ENCODE data around the gene NELFE.
"Not testable (repeated sequence)": the region's sequence is repeated elsewhere in the genome, so short reads cannot be mapped to it uniquely, and the experiment has no call there.

The NELFE gene, protein sequence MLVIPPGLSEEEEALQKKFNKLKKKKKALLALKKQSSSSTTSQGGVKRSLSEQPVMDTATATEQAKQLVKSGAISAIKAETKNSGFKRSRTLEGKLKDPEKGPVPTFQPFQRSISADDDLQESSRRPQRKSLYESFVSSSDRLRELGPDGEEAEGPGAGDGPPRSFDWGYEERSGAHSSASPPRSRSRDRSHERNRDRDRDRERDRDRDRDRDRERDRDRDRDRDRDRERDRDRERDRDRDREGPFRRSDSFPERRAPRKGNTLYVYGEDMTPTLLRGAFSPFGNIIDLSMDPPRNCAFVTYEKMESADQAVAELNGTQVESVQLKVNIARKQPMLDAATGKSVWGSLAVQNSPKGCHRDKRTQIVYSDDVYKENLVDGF

GRCh38 chr6:31958741-31959739, at the start of gene NELFE, which contains the start of gene SKIC2:
Gene NELFE, minus strand, starts transcription at chr6:31958971. Its CDS starts 525 bp downstream, at chr6:31958446.
Gene SKIC2, plus strand, starts transcription at chr6:31959175. Its CDS starts 18 bp downstream, at chr6:31959193.
- Histone ChIP-seq H3K27ac (ENCODE audit: low read depth, low read length) (peak within 1 kb of the TSS; percentile 79), H3K9ac (ENCODE audit: low read depth in 1 of 2, low read length in 2 of 2) (peak within 1 kb of the TSS; percentile 98 to 99), H3K9me3 (ENCODE audit: control insufficient read depth in 1 of 2, low read length in 2 of 2) (no peaks in the 10 kb centered on the region), H3K4me1 (ENCODE audit: control insufficient read depth in 1 of 2, insufficient read depth in 2 of 2, low read length in 2 of 2) (peaks cover 19 to 21% of the 10 kb centered on the region in 2 donors), H3K27me3 (ENCODE audit: control insufficient read depth in 1 of 2, insufficient read depth in 2 of 2, low read length in 2 of 2) (no peaks in the 10 kb centered on the region), H3K36me3 (ENCODE audit: control insufficient read depth in 1 of 2, insufficient read depth in 2 of 2, low read length in 2 of 2) (peaks cover 45 to 65% of the 10 kb centered on the region in 2 donors), H3K4me3 (ENCODE audit: low read depth in 1 of 2, low read length in 2 of 2) (peak within 1 kb of the TSS; percentile 99 to 100)

DNA sequence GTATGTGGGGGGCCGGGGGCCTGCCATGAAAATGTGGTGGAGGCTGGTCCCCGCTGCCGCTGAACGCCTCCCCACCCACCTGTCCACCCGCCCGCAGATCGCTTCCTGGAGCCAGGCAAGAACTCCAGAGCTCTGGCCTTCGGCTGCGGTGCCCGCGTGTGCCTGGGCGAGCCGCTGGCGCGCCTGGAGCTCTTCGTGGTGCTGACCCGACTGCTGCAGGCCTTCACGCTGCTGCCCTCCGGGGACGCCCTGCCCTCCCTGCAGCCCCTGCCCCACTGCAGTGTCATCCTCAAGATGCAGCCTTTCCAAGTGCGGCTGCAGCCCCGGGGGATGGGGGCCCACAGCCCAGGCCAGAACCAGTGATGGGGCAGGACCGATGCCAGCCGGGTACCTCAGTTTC, 49.3 kb upstream of the NELFE start:
- not testable (repeated sequence) for H3K27me3 ChIP-seq (ENCODE audit: control insufficient read depth in 1 of 2, insufficient read depth in 2 of 2, low read length in 2 of 2); H3K9me3 ChIP-seq (ENCODE audit: control insufficient read depth in 1 of 2, low read length in 2 of 2); H3K27ac ChIP-seq (ENCODE audit: low read depth, low read length); H3K36me3 ChIP-seq (ENCODE audit: control insufficient read depth in 1 of 2, insufficient read depth in 2 of 2, low read length in 2 of 2); H3K9ac ChIP-seq (ENCODE audit: low read depth in 1 of 2, low read length in 2 of 2); H3K4me1 ChIP-seq (ENCODE audit: control insufficient read depth in 1 of 2, insufficient read depth in 2 of 2, low read length in 2 of 2); H3K4me3 ChIP-seq (ENCODE audit: low read depth in 1 of 2, low read length in 2 of 2)

DNA sequence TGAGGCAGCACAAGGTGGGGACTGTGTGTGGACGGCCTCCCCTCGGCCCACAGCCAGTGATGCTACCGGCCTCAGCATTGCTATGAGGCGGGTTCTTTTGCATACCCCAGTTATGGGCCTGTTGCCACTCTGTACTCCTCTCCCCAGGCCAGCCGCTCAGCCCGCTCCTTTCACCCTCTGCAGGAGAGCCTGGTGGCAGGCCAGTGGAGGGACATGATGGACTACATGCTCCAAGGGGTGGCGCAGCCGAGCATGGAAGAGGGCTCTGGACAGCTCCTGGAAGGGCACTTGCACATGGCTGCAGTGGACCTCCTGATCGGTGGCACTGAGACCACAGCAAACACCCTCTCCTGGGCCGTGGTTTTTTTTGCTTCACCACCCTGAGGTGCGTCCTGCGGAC, 48.3 kb upstream of the NELFE start:
- H3K27me3 ChIP-seq (ENCODE audit: control insufficient read depth in 1 of 2, insufficient read depth in 2 of 2, low read length in 2 of 2); H3K36me3 ChIP-seq (ENCODE audit: control insufficient read depth in 1 of 2, insufficient read depth in 2 of 2, low read length in 2 of 2); H3K4me3 ChIP-seq (ENCODE audit: low read depth in 1 of 2, low read length in 2 of 2); H3K27ac ChIP-seq (ENCODE audit: low read depth, low read length); H3K9me3 ChIP-seq (ENCODE audit: control insufficient read depth in 1 of 2, low read length in 2 of 2); H3K4me1 ChIP-seq (ENCODE audit: control insufficient read depth in 1 of 2, insufficient read depth in 2 of 2, low read length in 2 of 2); H3K9ac ChIP-seq (ENCODE audit: low read depth in 1 of 2, low read length in 2 of 2): not testable (repeated sequence)

- not testable (repeated sequence) for H3K9me3 ChIP-seq (ENCODE audit: control insufficient read depth in 1 of 2, low read length in 2 of 2); H3K4me1 ChIP-seq (ENCODE audit: control insufficient read depth in 1 of 2, insufficient read depth in 2 of 2, low read length in 2 of 2); H3K27me3 ChIP-seq (ENCODE audit: control insufficient read depth in 1 of 2, insufficient read depth in 2 of 2, low read length in 2 of 2); H3K9ac ChIP-seq (ENCODE audit: low read depth in 1 of 2, low read length in 2 of 2); H3K4me3 ChIP-seq (ENCODE audit: low read depth in 1 of 2, low read length in 2 of 2); H3K36me3 ChIP-seq (ENCODE audit: control insufficient read depth in 1 of 2, insufficient read depth in 2 of 2, low read length in 2 of 2); H3K27ac ChIP-seq (ENCODE audit: low read depth, low read length)
Measured at GRCh38 chr6:32005991-32006529, 47.3 kb upstream of the NELFE start.

- not testable (repeated sequence) for H3K4me1 ChIP-seq (ENCODE audit: control insufficient read depth in 1 of 2, insufficient read depth in 2 of 2, low read length in 2 of 2); H3K27me3 ChIP-seq (ENCODE audit: control insufficient read depth in 1 of 2, insufficient read depth in 2 of 2, low read length in 2 of 2); H3K4me3 ChIP-seq (ENCODE audit: low read depth in 1 of 2, low read length in 2 of 2); H3K9ac ChIP-seq (ENCODE audit: low read depth in 1 of 2, low read length in 2 of 2); H3K27ac ChIP-seq (ENCODE audit: low read depth, low read length); H3K9me3 ChIP-seq (ENCODE audit: control insufficient read depth in 1 of 2, low read length in 2 of 2); H3K36me3 ChIP-seq (ENCODE audit: control insufficient read depth in 1 of 2, insufficient read depth in 2 of 2, low read length in 2 of 2)
Measured at GRCh38 chr6:32005538-32005880, 46.7 kb upstream of the NELFE start.

DNA sequence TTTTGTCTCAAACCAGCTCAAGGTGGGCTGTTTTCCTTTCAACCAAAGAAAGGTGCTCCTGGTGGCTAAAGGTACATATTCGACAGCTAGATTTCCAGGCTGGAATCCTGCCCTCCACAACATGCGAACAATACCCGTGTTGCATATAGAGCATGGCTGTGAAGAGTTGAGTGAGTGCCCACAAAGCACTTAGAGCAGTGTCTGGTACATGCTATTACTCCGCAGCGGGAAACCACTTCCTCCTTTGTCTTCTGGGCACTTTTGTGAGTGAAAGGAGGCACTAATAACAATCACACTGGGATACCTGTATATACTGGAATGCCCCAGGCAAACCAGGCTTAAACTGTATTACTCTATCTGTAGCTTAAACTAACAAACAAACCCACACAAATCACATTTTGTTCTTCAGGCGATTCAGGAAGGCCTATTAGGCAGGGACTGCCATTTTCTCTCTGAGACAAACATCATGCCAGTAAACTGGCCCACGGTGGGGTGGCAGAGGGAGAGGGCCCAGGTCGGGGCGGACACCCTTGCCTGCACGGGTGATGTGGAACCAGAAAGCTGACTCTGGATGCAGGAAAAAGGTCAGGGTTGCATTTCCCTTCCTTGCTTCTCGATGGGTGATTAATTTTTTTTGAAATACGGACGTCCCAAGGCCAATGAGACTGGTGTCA, 46.2 kb upstream of the NELFE start:
- H3K4me1 ChIP-seq (ENCODE audit: control insufficient read depth in 1 of 2, insufficient read depth in 2 of 2, low read length in 2 of 2); H3K27me3 ChIP-seq (ENCODE audit: control insufficient read depth in 1 of 2, insufficient read depth in 2 of 2, low read length in 2 of 2); H3K4me3 ChIP-seq (ENCODE audit: low read depth in 1 of 2, low read length in 2 of 2); H3K9ac ChIP-seq (ENCODE audit: low read depth in 1 of 2, low read length in 2 of 2); H3K27ac ChIP-seq (ENCODE audit: low read depth, low read length); H3K36me3 ChIP-seq (ENCODE audit: control insufficient read depth in 1 of 2, insufficient read depth in 2 of 2, low read length in 2 of 2); H3K9me3 ChIP-seq (ENCODE audit: control insufficient read depth in 1 of 2, low read length in 2 of 2): not testable (repeated sequence)

DNA sequence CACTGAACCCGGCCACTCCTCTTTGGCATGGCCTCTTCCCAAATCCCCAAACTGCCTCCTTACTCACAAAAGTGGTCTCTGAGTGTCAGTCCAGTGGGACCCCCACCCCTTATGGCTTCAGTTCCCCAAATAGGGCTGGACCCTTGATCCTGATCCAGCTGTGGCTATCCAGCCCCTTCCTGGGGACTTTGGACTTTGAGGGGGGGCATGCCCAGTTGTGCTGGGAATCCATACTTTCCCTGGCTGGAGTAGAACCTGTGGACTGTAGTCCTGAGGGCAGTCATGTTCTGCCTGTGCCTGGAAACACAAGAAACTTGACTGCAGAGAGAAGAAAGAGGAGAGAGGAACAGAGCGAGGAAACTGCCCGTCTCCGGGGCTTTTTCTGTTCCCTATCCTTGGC, 45.6 kb upstream of the NELFE start:
- not testable (repeated sequence) for H3K4me3 ChIP-seq (ENCODE audit: low read depth in 1 of 2, low read length in 2 of 2); H3K4me1 ChIP-seq (ENCODE audit: control insufficient read depth in 1 of 2, insufficient read depth in 2 of 2, low read length in 2 of 2); H3K9me3 ChIP-seq (ENCODE audit: control insufficient read depth in 1 of 2, low read length in 2 of 2); H3K27ac ChIP-seq (ENCODE audit: low read depth, low read length); H3K27me3 ChIP-seq (ENCODE audit: control insufficient read depth in 1 of 2, insufficient read depth in 2 of 2, low read length in 2 of 2); H3K9ac ChIP-seq (ENCODE audit: low read depth in 1 of 2, low read length in 2 of 2); H3K36me3 ChIP-seq (ENCODE audit: control insufficient read depth in 1 of 2, insufficient read depth in 2 of 2, low read length in 2 of 2)

DNA sequence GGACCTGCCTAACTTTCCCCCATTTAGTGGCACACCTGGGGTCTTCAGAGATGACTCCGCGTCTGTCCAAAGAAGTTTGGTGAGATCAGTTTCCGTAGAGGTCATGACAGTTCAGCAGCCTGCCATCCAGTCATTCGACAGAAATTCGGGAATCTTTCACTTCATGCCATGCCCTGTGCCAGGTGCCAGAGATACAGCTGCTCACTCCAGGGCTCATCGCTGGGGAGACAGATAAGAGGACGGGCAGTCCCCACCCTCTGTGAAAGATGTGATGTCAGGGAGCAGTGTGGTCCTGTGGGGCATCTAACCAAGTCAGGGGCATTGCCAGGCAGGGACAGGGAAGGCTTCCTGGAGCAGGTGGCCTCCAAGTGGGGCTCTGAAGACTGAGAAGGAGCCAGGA, 44.5 kb upstream of the NELFE start:
- not testable (repeated sequence) for H3K9me3 ChIP-seq (ENCODE audit: control insufficient read depth in 1 of 2, low read length in 2 of 2); H3K36me3 ChIP-seq (ENCODE audit: control insufficient read depth in 1 of 2, insufficient read depth in 2 of 2, low read length in 2 of 2); H3K27me3 ChIP-seq (ENCODE audit: control insufficient read depth in 1 of 2, insufficient read depth in 2 of 2, low read length in 2 of 2); H3K4me1 ChIP-seq (ENCODE audit: control insufficient read depth in 1 of 2, insufficient read depth in 2 of 2, low read length in 2 of 2); H3K27ac ChIP-seq (ENCODE audit: low read depth, low read length); H3K9ac ChIP-seq (ENCODE audit: low read depth in 1 of 2, low read length in 2 of 2); H3K4me3 ChIP-seq (ENCODE audit: low read depth in 1 of 2, low read length in 2 of 2)

DNA sequence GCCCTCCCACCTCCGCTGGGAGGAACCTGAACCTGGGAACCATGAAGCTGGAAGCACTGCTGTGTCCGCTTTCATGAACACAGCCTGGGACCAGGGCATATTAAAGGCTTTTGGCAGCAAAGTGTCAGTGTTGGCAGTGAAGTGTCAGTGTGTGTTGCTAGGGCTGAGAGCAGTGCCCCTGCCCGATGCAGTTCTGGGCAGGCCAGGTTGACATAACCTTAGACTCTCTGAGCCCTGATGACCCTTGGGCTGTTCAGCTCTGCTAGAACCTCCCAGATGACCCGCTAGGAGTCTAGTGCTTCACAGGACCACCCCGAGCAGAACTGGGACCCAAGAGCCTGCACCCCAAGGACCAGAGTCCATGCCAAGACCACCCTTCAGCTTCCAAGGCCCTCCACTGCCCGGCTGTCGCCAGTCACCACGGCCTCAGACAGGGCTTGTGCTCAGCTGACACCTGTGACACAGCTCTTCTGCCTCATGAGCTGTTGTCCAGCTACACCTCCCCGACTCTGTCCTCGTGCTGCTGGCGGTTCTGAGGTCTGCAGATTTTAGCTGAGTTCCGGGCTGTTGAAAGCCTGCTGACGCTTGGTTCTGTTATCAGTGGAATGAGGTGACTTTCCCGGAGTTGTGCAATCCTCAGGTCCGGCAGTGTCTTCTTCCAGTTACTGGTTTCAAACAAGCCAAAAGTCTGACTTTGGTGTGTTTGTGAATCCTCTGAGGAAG, 43.9 kb upstream of the NELFE start:
- not testable (repeated sequence) for H3K36me3 ChIP-seq (ENCODE audit: control insufficient read depth in 1 of 2, insufficient read depth in 2 of 2, low read length in 2 of 2); H3K9ac ChIP-seq (ENCODE audit: low read depth in 1 of 2, low read length in 2 of 2); H3K27ac ChIP-seq (ENCODE audit: low read depth, low read length); H3K4me1 ChIP-seq (ENCODE audit: control insufficient read depth in 1 of 2, insufficient read depth in 2 of 2, low read length in 2 of 2); H3K9me3 ChIP-seq (ENCODE audit: control insufficient read depth in 1 of 2, low read length in 2 of 2); H3K4me3 ChIP-seq (ENCODE audit: low read depth in 1 of 2, low read length in 2 of 2); H3K27me3 ChIP-seq (ENCODE audit: control insufficient read depth in 1 of 2, insufficient read depth in 2 of 2, low read length in 2 of 2)

All from duodenal mucosa (tissue), 2 donors.